ENCODE measurements around the gene AP1S3.

DNA sequence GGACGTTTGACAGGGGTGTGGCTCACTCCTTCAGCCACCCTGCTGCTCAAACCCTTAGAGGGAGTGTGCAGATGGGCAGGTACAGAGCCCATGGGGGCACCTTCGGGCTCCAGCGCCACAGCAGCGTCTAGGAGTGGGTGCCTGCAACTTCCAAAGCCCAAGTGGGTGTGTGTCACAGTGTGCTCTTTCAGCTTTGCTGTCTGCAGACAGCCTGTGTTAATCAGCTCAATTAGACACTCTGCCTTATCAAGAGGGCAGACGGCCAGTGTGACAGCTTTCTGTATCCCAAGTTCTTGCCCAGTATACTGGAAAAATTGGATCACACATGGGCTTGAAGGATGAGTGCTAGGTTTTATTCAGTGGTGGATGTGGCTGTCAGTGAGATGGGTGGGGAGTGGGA is 96.7 kb downstream of the AP1S3 start:
- TF ChIP-seq CTCF (IDR thresholded peaks at IDR 0.05) (no peak), POLR2AphosphoS5 (IDR thresholded peaks at IDR 0.05) (no peak), EP300 (IDR thresholded peaks at IDR 0.05) (no peak), POLR2A (IDR thresholded peaks at IDR 0.05) (no peak)
